ENCODE results near the gene PRRT3. TPM values are rescaled to one million over a fixed set of nuclear protein-coding genes. Genes with fewer than 3 reads are reported as not detected.

PRRT3 gene
- 0.70 and 1.3 TPM in 2 replicates for total RNA-seq (ENCODE audit: low replicate concordance)

GRCh38 chr3:9951962-9952805 is at the start of gene PRRT3:
PRRT3 (minus strand) TSS chr3:9952408; CDS start chr3:9950115, 2,293 bp downstream.

GRCh38 chr3:9933561-9934234 is 18.5 kb downstream of the PRRT3 start, which contains the start of gene CRELD1:
CRELD1 (plus strand) TSS chr3:9933834; CDS start chr3:9934439, 605 bp downstream.

GRCh38 chr3:9916734-9917680 is 35.2 kb downstream of the PRRT3 start, which contains the start of gene IL17RC:
IL17RC (plus strand) TSS chr3:9917098; CDS start chr3:9917316, 218 bp downstream.

GRCh38 chr3:9902372-9903237 is 49.6 kb downstream of the PRRT3 start, which contains the start of gene IL17RE:
IL17RE (plus strand) TSS chr3:9902848; CDS start chr3:9902933, 85 bp downstream.

Other genes with a start within 250 kb of the PRRT3 start
- gene CPNE9, start 248.6 kb downstream of the PRRT3 start, total RNA-seq (ENCODE audit: low replicate concordance) = not detected in 2 replicates
- gene BRPF1, start 220.7 kb downstream of the PRRT3 start, total RNA-seq (ENCODE audit: low replicate concordance) = 14.1 and 14.5 TPM in 2 replicates
- 15.6 and 19.8 TPM in 2 replicates for gene OGG1, start 202.5 kb downstream of the PRRT3 start, total RNA-seq (ENCODE audit: low replicate concordance)
- gene CAMK1, start 182.5 kb downstream of the PRRT3 start, total RNA-seq (ENCODE audit: low replicate concordance) = 36.4 and 41.7 TPM in 2 replicates
- 25.6 and 71.0 TPM in 2 replicates for gene TADA3, start 159.9 kb downstream of the PRRT3 start, total RNA-seq (ENCODE audit: low replicate concordance)
- gene ARPC4, start 159.3 kb downstream of the PRRT3 start, total RNA-seq (ENCODE audit: low replicate concordance) = 143 and 243 TPM in 2 replicates
- 8.5 and 23.3 TPM in 2 replicates for gene TTLL3, start 142.1 kb downstream of the PRRT3 start, total RNA-seq (ENCODE audit: low replicate concordance)
- 18.5 and 23.9 TPM in 2 replicates for gene RPUSD3, start 108.4 kb downstream of the PRRT3 start, total RNA-seq (ENCODE audit: low replicate concordance)
- not detected in 2 replicates for gene CIDEC, start 72.2 kb downstream of the PRRT3 start, total RNA-seq (ENCODE audit: low replicate concordance)
- 18.8 and 31.5 TPM in 2 replicates for gene JAGN1, start 61.8 kb downstream of the PRRT3 start, total RNA-seq (ENCODE audit: low replicate concordance)
- 0.23 and 0.98 TPM in 2 replicates for gene IL17RE, start 49.6 kb downstream of the PRRT3 start, total RNA-seq (ENCODE audit: low replicate concordance)
- 20.9 and 21.8 TPM in 2 replicates for gene IL17RC, start 35.3 kb downstream of the PRRT3 start, total RNA-seq (ENCODE audit: low replicate concordance)
- 21.6 and 37.4 TPM in 2 replicates for gene CRELD1, start 18.6 kb downstream of the PRRT3 start, total RNA-seq (ENCODE audit: low replicate concordance)
- 41.7 and 103 TPM in 2 replicates for gene EMC3, start 34.4 kb upstream of the PRRT3 start, total RNA-seq (ENCODE audit: low replicate concordance)
- gene FANCD2, start 74.0 kb upstream of the PRRT3 start, total RNA-seq (ENCODE audit: low replicate concordance) = 1.5 and 9.2 TPM in 2 replicates
- gene FANCD2OS, start 155.8 kb upstream of the PRRT3 start, total RNA-seq (ENCODE audit: low replicate concordance) = not detected in 2 replicates
- 125 and 135 TPM in 2 replicates for gene BRK1, start 163.3 kb upstream of the PRRT3 start, total RNA-seq (ENCODE audit: low replicate concordance)
- gene VHL, start 189.4 kb upstream of the PRRT3 start, total RNA-seq (ENCODE audit: low replicate concordance) = 29.1 and 32.7 TPM in 2 replicates
- gene IRAK2, start 212.5 kb upstream of the PRRT3 start, total RNA-seq (ENCODE audit: low replicate concordance) = 4.1 and 6.8 TPM in 2 replicates